K562 (cell line): Measurements from ENCODE around the gene OSM. TPM values are rescaled to one million over a fixed set of nuclear protein-coding genes. Genes with fewer than 3 reads are reported as not detected.

Source experiments
- ATAC-seq: fragments of 200-7000 bp; cut with Tn5 transposase; 3 replicates; pipeline ENCODE4 v1.9.1; 2020; ENCODE audit warnings: moderate library complexity
- BruUV-seq: library from RNA; stranded (reverse); fragments of 400-500 nt; replicated peaks from 2 replicates; lab custom pipeline; 2021; lab: Mats Ljungman, UMichigan
- CTCF ChIA-PET: fragments of 300-600 bp; formaldehyde crosslinking; extraction: SDS; loops from one replicate; lab custom pipeline; 2021; ENCODE audit warnings: low intra/inter-chr PET ratio; lab: Yijun Ruan, JAX
- POLR2A ChIA-PET: fragments of 300-600, 350-650 bp; sonication (Branson Sonifier 250); formaldehyde crosslinking; extraction: SDS; loops from one replicate; lab custom pipeline; 2021; ENCODE audit warnings: antibody characterized with exemption, inconsistent platforms; lab: Yijun Ruan, JAX
- DNase-seq, 4 experiments: peaks; one replicate each; pipeline versions ENCODE4 v3.0.0 to v3.0.0-alpha.2; 2011 to 2018; ENCODE audit warnings: low spot score in 3 of 4, mixed read lengths in 3 of 4; ENCODE audit errors: extremely low read depth in 1 of 4
- FAIRE-seq: peaks from 2 replicates; lab custom pipeline; 2011; peaks lifted over from hg19 to GRCh38; lab: Jason Lieb, UNC
- H2AFZ ChIP-seq: 2 replicates; pipeline ENCODE4 v1.6.0; 2011; ENCODE audit warnings: low read depth, low read length, control low read depth, inconsistent platforms
- H3K27ac ChIP-seq: fragments of 200-600 bp; 3 replicates; pipeline ENCODE4 v1.8.0; 2011; ENCODE audit warnings: low read depth, mild to moderate bottlenecking, control low read depth, inconsistent platforms, low read length, moderate library complexity, mixed read lengths; ENCODE audit errors: extremely low read depth
- H3K27me3 ChIP-seq, 2 experiments: fragments of 300-600 bp in 1 of 2; 2 replicates in 1 of 2; 3 replicates in 1 of 2; pipeline versions ENCODE4 v1.6.0 to v1.8.0; 2011; ENCODE audit warnings: inconsistent platforms in 2 of 2, low read length in 2 of 2, mild to moderate bottlenecking in 1 of 2, mixed read lengths in 1 of 2, moderate library complexity in 1 of 2; ENCODE audit not compliant: control insufficient read depth in 2 of 2, insufficient read depth in 2 of 2
- H3K36me3 ChIP-seq: fragments of 300-600 bp; 3 replicates; pipeline ENCODE4 v1.8.0; 2011; ENCODE audit warnings: mild to moderate bottlenecking, low read length, inconsistent platforms; ENCODE audit not compliant: control insufficient read depth, insufficient read depth
- H3K4me1 ChIP-seq, 2 experiments: fragments of 200-600 bp in 1 of 2; replicated peaks in 1 of 2; 2 replicates in 1 of 2; 3 replicates in 1 of 2; pipeline versions ENCODE4 v1.5.1 to v1.8.0; 2011; ENCODE audit warnings: inconsistent platforms in 2 of 2, low read length in 2 of 2, mild to moderate bottlenecking in 1 of 2, mixed read lengths in 1 of 2, moderate library complexity in 1 of 2; ENCODE audit not compliant: control insufficient read depth in 2 of 2, insufficient read depth in 2 of 2
- H3K4me2 ChIP-seq: 2 replicates; pipeline ENCODE4 v1.6.1; 2011; ENCODE audit warnings: low read length, control low read depth, inconsistent platforms, mixed read lengths; ENCODE audit not compliant: insufficient read depth
- H3K4me3 ChIP-seq: fragments of 200-600 bp; sonication (generic), shearing (Covaris generic); 2 replicates; pipeline ENCODE4 v1.5.1; 2016; ENCODE audit warnings: control low read depth, inconsistent platforms
- H3K79me2 ChIP-seq: fragments of 200-600 bp; 3 replicates; pipeline ENCODE4 v1.8.0; 2011; ENCODE audit warnings: low read length, inconsistent platforms; ENCODE audit not compliant: control insufficient read depth, insufficient read depth
- H3K9ac ChIP-seq, 2 experiments: 2 replicates each; pipeline versions ENCODE4 v1.6.0 to v1.6.1; 2011; ENCODE audit warnings: low read depth in 2 of 2, low read length in 2 of 2, control low read depth in 1 of 2, inconsistent platforms in 1 of 2, mild to moderate bottlenecking in 1 of 2, mixed read lengths in 1 of 2; ENCODE audit not compliant: insufficient read depth in 1 of 2
- H3K9me1 ChIP-seq: one replicate; pipeline ENCODE4 v1.6.0; 2011; ENCODE audit warnings: inconsistent platforms, mild to moderate bottlenecking, low read length, moderate library complexity; ENCODE audit not compliant: control insufficient read depth, insufficient read depth
- H3K9me3 ChIP-seq: replicated peaks from 2 replicates; pipeline ENCODE4 v1.5.1; 2011; ENCODE audit warnings: low read depth, low read length, inconsistent platforms; ENCODE audit not compliant: control insufficient read depth, insufficient read depth
- H4K20me1 ChIP-seq: replicated peaks from 2 replicates; pipeline ENCODE4 v1.6.1; 2011; ENCODE audit warnings: low read length, inconsistent platforms, mixed read lengths; ENCODE audit not compliant: control insufficient read depth, insufficient read depth
- GABPB1 ChIP-seq: sonication (generic); formaldehyde crosslinking; IDR thresholded peaks from 2 replicates; pipeline ENCODE4 v1.8.0; 2022; ENCODE audit warnings: mild to moderate bottlenecking, missing genetic modification reagents
- MTA3 ChIP-seq: fragments of 450-650 bp; formaldehyde crosslinking; IDR thresholded peaks from 2 replicates; pipeline ENCODE4 v1.6.1; 2017; ENCODE audit warnings: mild to moderate bottlenecking, borderline replicate concordance
- NR2C2 ChIP-seq, 2 experiments: fragments of 200-800 bp in 1 of 2; sonication (Bioruptor generic) in 1 of 2; sonication (generic) in 1 of 2; formaldehyde crosslinking in 1 of 2; IDR thresholded peaks; 2 replicates each; pipeline versions ENCODE4 v1.6.1 to v1.8.0; 2016 to 2022; ENCODE audit warnings: mild to moderate bottlenecking in 1 of 2, missing compliant biosample characterization in 1 of 2, missing genetic modification characterization in 1 of 2, missing genetic modification reagents in 1 of 2
- TEAD4 ChIP-seq, 2 experiments: sonication (generic) in 1 of 2; formaldehyde crosslinking in 1 of 2; IDR thresholded peaks; 2 replicates each; pipeline versions ENCODE4 v1.6.1 to v1.8.0; 2012 to 2022; ENCODE audit warnings: borderline replicate concordance in 1 of 2, inconsistent platforms in 1 of 2, low read length in 1 of 2, mild to moderate bottlenecking in 1 of 2, missing genetic modification reagents in 1 of 2
- ZNF561 ChIP-seq: fragments of 450-650 bp; formaldehyde crosslinking; conservative IDR thresholded peaks from 2 replicates; pipeline ENCODE4 v1.4.0; 2020; ENCODE audit warnings: mild to moderate bottlenecking, moderate library complexity
- WGBS: fragments of 100-300 bp; shearing (Covaris generic); methylation state at CpG from one replicate; pipeline ENCODE4 v1.1.6; 2016; ENCODE audit warnings: low coverage, mixed read lengths; ENCODE audit not compliant: insufficient coverage; ENCODE audit errors: missing lambda C conversion rate; 5-methylcytosine and 5-hydroxymethylcytosine counted together
- in situ Hi-C: fragments of 300-500 bp; cut with MboI; formaldehyde crosslinking; loops from 4 replicates; pipeline ENCODE4 v1.15.0; 2018; ENCODE audit warnings: inconsistent platforms, mixed read lengths
- intact Hi-C: fragments of 100-400 bp; cut with micrococcal nuclease; formaldehyde crosslinking; loops from 2 replicates; pipeline ENCODE4 v1.14.2; 2022
- polyA plus RNA-seq, 8 experiments: library from polyadenylated mRNA; depleted of rRNA in 4 of 8; stranded (reverse) in 5 of 8; unstranded in 3 of 8; fragments of >200 nt; fragmentation: Nextera tagmentation in 2 of 8; fragmentation: Illumina TruSeq in 1 of 8; extraction: Ambion mirVana in 2 of 8; extraction: Trizol in 1 of 8; gene quantifications; 2 replicates each; pipeline versions ENCODE4 v1.2.1 to v1.2.3, GENCODE V29; 2011 to 2014; ENCODE audit warnings: inconsistent platforms in 1 of 8, missing spikeins in 1 of 8
- total RNA-seq, 7 experiments: library from RNA; depleted of rRNA in 6 of 7; stranded (reverse); fragments of >200 nt in 6 of 7; fragmentation: Illumina TruSeq in 2 of 7; extraction: Trizol in 2 of 7; gene quantifications; 2 replicates each; pipeline versions ENCODE4 v1.2.1 to v1.2.3, GENCODE V29; 2011 to 2021; ENCODE audit warnings: low replicate concordance in 1 of 7
- TF ChIP-seq, protein P1 (sequence below): fragments of 200-800 bp; sonication (Bioruptor generic); IDR thresholded peaks from 2 replicates; pipeline ENCODE4 v1.6.1; 2017; ENCODE audit warnings: missing genetic modification characterization, missing compliant biosample characterization
- TF ChIP-seq, protein P2 (sequence below): sonication (generic); formaldehyde crosslinking; IDR thresholded peaks from 2 replicates; pipeline ENCODE4 v1.8.0; 2022; ENCODE audit warnings: missing genetic modification reagents, mild to moderate bottlenecking, moderate library complexity, borderline replicate concordance

Gene OSM
- total and polyA plus RNA-seq, 9 of the 15 experiments (the other 6 are each of a cell fraction or from before 2014, with no cell fraction given) = 0.22 TPM; not detected in 8

DNA sequence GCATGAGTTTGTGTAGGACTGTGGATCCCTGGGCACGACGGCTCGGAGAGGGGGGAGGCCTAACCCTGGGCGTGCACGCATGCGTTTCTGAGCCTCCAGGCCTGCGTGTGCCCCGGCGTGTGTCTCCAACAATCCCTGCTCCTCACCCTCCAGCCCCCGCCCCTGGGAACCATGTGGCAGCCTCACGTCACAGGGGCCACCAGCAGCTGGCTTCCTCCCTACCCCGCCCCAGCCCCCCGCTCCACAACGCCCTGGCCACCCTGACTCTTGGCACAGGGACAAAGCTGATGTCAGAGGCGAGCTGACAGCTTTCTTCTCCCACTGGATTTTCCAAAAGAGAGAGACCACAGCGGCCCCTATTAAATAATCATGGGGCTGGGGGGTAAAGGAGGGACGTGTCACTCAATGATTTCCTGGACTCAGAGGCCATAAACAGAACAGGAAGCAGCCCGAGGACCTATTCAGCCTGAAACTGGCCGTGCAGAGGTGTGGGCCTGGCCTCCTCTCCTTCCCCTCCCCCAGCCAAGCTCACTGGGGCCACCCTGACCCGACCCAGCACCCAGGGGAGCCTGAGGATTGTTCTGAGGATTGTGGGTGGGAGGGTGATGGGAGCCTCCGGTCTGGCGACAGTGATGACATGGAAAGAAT lies 13.3 kb downstream of the OSM start:
- H4K20me1 ChIP-seq = no peaks in the 10 kb centered on the region
- no peak overlapping the region for H3K4me3 ChIP-seq
- H3K9me3 ChIP-seq = no peaks in the 10 kb centered on the region
- BruUV-seq = no TSS peak
- H3K4me1 ChIP-seq = peaks cover 0 to 44% of the 10 kb centered on the region in 2 experiments; a peak in 2 of 5 replicates
- H3K4me2 ChIP-seq = no peak overlapping the region
- no peaks in the 10 kb centered on the region for H3K36me3 ChIP-seq
- in situ Hi-C loops (no loop called here), intact Hi-C loops (no loop called here)
- H3K9me1 ChIP-seq = no peaks in the 10 kb centered on the region
- ATAC-seq (no peak), FAIRE-seq (no peak), DNase-seq (no peak)
- no peaks in the 10 kb centered on the region for H3K79me2 ChIP-seq
- no peak for TF ChIP-seq MTA3
- TF ChIP-seq ZNF561 (CRISPR knock-in tag) = no peak
- TF ChIP-seq, protein P1, sequence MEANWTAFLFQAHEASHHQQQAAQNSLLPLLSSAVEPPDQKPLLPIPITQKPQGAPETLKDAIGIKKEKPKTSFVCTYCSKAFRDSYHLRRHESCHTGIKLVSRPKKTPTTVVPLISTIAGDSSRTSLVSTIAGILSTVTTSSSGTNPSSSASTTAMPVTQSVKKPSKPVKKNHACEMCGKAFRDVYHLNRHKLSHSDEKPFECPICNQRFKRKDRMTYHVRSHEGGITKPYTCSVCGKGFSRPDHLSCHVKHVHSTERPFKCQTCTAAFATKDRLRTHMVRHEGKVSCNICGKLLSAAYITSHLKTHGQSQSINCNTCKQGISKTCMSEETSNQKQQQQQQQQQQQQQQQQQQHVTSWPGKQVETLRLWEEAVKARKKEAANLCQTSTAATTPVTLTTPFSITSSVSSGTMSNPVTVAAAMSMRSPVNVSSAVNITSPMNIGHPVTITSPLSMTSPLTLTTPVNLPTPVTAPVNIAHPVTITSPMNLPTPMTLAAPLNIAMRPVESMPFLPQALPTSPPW (CRISPR knock-in tag) = peak; percentile 18; the same call in 1 of the 2 replicates
- no peak for TF ChIP-seq NR2C2 (CRISPR knock-in tag; IDR thresholded peaks at IDR 0.05)
- TF ChIP-seq NR2C2 (tag; IDR thresholded peaks at IDR 0.05) = no peak
- TF ChIP-seq TEAD4 (IDR thresholded peaks at IDR 0.05; ENCODE audit: low read length) = no peak
- no peak for TF ChIP-seq TEAD4 (CRISPR knock-in tag; IDR thresholded peaks at IDR 0.05; ENCODE audit: borderline replicate concordance)
- TF ChIP-seq, protein P2, sequence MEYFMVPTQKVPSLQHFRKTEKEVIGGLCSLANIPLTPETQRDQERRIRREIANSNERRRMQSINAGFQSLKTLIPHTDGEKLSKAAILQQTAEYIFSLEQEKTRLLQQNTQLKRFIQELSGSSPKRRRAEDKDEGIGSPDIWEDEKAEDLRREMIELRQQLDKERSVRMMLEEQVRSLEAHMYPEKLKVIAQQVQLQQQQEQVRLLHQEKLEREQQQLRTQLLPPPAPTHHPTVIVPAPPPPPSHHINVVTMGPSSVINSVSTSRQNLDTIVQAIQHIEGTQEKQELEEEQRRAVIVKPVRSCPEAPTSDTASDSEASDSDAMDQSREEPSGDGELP (CRISPR knock-in tag) = no peak
- no peak for TF ChIP-seq GABPB1
- POLR2A ChIA-PET = no interaction called here
- no peak overlapping the region for H2AFZ ChIP-seq
- 40% methylated on average over 10 of the region's 22 CpGs for WGBS
- H3K9ac ChIP-seq = peak overlapping the region in 1 of 2 experiments; percentile 64; a peak in 1 of 4 replicates
- no peak overlapping the region for H3K27ac ChIP-seq
- H3K27me3 ChIP-seq = peaks cover 0 to 3% of the 10 kb centered on the region in 2 experiments; a peak in 1 of 5 replicates
- CTCF ChIA-PET = interaction anchor here (0.9 kb wide), 1 partner anchor 232 kb away, joined by 3 read pairs; no protein-coding TSS in a partner anchor
